ENCODE data around the gene SIK2. TPM values are rescaled to one million over a fixed set of nuclear protein-coding genes. Genes with fewer than 3 reads are reported as not detected.

SIK2 gene
- total and polyA plus RNA-seq, 9 of the 15 experiments (the other 6 are each of a cell fraction or from before 2014, with no cell fraction given): 0.74 to 11.6 (median 3.8) TPM

DNA sequence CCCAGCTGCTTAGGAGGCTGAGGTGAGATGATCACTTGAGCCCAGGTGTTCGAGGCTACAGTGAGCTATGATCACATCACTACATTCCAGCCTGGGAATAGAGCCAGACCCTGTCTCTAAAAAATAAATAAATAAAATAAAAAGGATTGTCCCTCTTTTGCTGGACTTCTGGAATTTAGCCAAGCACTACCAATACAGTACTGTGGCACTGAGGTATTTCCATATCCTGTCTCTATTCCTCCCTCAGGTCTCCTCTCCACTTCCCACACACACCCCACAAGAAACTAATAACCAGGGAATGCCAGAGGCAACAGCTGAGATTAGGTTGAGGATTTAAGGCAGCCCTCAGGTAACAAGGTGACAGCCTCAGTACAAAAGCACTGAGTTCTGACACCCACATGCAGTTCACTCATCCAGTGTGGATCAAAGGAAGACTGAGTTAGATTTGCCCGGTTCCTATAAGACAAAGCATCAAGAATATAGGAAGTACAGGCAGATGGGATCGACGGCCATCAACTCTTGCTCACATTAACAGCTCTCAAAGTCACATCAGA is 168.4 kb downstream of the SIK2 start:
- no peaks in the 10 kb centered on the region for H3K9me3 ChIP-seq (replicated peaks; ENCODE audit: control insufficient read depth, insufficient read depth, low read depth, low read length)
- H3K79me2 ChIP-seq (ENCODE audit: control insufficient read depth, insufficient read depth, low read length): peaks cover 5% of the 10 kb centered on the region
- no peak overlapping the region; a peak in 1 of 4 replicates for H3K9ac ChIP-seq (ENCODE audit: insufficient read depth in 1 of 2, low read depth in 2 of 2, low read length in 2 of 2)
- no peak overlapping the region for H3K4me2 ChIP-seq (ENCODE audit: insufficient read depth, low read length)
- DNase-seq (ENCODE audit: extremely low read depth in 1 of 4, low spot score in 3 of 4) (peak in 1 of 4 experiments; percentile 14), ATAC-seq (no peak), FAIRE-seq (no peak)
- intact Hi-C loops (cut with micrococcal nuclease): no loop called here
- no peaks in the 10 kb centered on the region for H3K36me3 ChIP-seq (ENCODE audit: control insufficient read depth, insufficient read depth, low read length)
- H3K27me3 ChIP-seq (ENCODE audit: control insufficient read depth in 2 of 2, insufficient read depth in 2 of 2, low read length in 2 of 2): no peaks in the 10 kb centered on the region
- H4K20me1 ChIP-seq (replicated peaks; ENCODE audit: control insufficient read depth, insufficient read depth, low read length): no peaks in the 10 kb centered on the region
- no peak overlapping the region for H3K4me3 ChIP-seq
- 23% methylated on average over 4 of the region's 4 CpGs for WGBS (ENCODE audit: insufficient coverage, low coverage, missing lambda C conversion rate)
- H2AFZ ChIP-seq (ENCODE audit: low read depth, low read length): no peak overlapping the region
- no TSS peak for BruUV-seq (replicated peaks)
- peaks cover 5 to 6% of the 10 kb centered on the region in 2 experiments; a peak in 2 of 5 replicates for H3K4me1 ChIP-seq (replicated peaks in 1 of 2; ENCODE audit: control insufficient read depth in 2 of 2, insufficient read depth in 2 of 2, low read length in 2 of 2)
- POLR2A ChIA-PET: interaction anchor here (0.7 to 1.4 kb wide), 3 partner anchors 9 to 167 kb away, joined by 3 to 4 read pairs (median 3); no protein-coding TSS in a partner anchor
- no peak overlapping the region for H3K27ac ChIP-seq (ENCODE audit: extremely low read depth, low read depth, low read length)
- no peaks in the 10 kb centered on the region for H3K9me1 ChIP-seq (ENCODE audit: control insufficient read depth, insufficient read depth, low read length)
- in situ Hi-C loops (cut with MboI): no loop called here
- CTCF ChIA-PET (ENCODE audit: low intra/inter-chr PET ratio): no interaction called here
- TF ChIP-seq NFIC (IDR thresholded peaks at IDR 0.05) (peak; percentile 26; the same call in 1 of the 2 replicates), CHCHD3 (CRISPR knock-in tag; IDR thresholded peaks at IDR 0.05) (no peak), PHF21A (IDR thresholded peaks at IDR 0.05; ENCODE audit: borderline replicate concordance, low read depth) (no peak), MAZ (CRISPR knock-in tag; conservative IDR thresholded peaks at IDR 0.05 in 1 of 2, IDR thresholded peaks at IDR 0.05 in 1 of 2) (no peak), ZNF766 (CRISPR knock-in tag; conservative IDR thresholded peaks at IDR 0.05) (no peak), TEAD2 (tag; IDR thresholded peaks at IDR 0.05) (no peak)
- TF ChIP-seq, protein P1, sequence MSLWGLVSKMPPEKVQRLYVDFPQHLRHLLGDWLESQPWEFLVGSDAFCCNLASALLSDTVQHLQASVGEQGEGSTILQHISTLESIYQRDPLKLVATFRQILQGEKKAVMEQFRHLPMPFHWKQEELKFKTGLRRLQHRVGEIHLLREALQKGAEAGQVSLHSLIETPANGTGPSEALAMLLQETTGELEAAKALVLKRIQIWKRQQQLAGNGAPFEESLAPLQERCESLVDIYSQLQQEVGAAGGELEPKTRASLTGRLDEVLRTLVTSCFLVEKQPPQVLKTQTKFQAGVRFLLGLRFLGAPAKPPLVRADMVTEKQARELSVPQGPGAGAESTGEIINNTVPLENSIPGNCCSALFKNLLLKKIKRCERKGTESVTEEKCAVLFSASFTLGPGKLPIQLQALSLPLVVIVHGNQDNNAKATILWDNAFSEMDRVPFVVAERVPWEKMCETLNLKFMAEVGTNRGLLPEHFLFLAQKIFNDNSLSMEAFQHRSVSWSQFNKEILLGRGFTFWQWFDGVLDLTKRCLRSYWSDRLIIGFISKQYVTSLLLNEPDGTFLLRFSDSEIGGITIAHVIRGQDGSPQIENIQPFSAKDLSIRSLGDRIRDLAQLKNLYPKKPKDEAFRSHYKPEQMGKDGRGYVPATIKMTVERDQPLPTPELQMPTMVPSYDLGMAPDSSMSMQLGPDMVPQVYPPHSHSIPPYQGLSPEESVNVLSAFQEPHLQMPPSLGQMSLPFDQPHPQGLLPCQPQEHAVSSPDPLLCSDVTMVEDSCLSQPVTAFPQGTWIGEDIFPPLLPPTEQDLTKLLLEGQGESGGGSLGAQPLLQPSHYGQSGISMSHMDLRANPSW (CRISPR knock-in tag; IDR thresholded peaks at IDR 0.05): 0 out of 2 replicates have a peak, but pooled peaks have one; percentile 27
